ENCODE data around the gene CDKN2C.

GRCh38 chr1:50955116-50955515, 14.9 kb upstream of the CDKN2C start:
- TF ChIP-seq CTCF (IDR thresholded peaks at IDR 0.05) = no peak
- TF ChIP-seq POLR2A (IDR thresholded peaks at IDR 0.05) = no peak
